ENCODE measurements around the gene PRKCG.

The PRKCG gene

GRCh38 chr19:53864308-53864836, 17.6 kb upstream of the PRKCG start:
- TF ChIP-seq REST (IDR thresholded peaks at IDR 0.05; ENCODE audit: low read depth): no peak
- TF ChIP-seq YY1 (IDR thresholded peaks at IDR 0.05; ENCODE audit: low read depth): no peak
- TF ChIP-seq EGR1 (IDR thresholded peaks at IDR 0.05): no peak
- TF ChIP-seq TEAD4 (IDR thresholded peaks at IDR 0.05): no peak
- TF ChIP-seq FOXM1 (IDR thresholded peaks at IDR 0.05; ENCODE audit: borderline replicate concordance, low read depth): no peak
- no peak for TF ChIP-seq TAF1 (IDR thresholded peaks at IDR 0.05; ENCODE audit: low read depth)
- TF ChIP-seq CREB1 (IDR thresholded peaks at IDR 0.05; ENCODE audit: low read depth): no peak
- no peak for TF ChIP-seq CEBPB (IDR thresholded peaks at IDR 0.05)
- no peak for TF ChIP-seq EP300 (IDR thresholded peaks at IDR 0.05; ENCODE audit: borderline replicate concordance)
- no peak for TF ChIP-seq TCF12 (IDR thresholded peaks at IDR 0.05; ENCODE audit: low read depth)
- no peak for TF ChIP-seq RAD21 (IDR thresholded peaks at IDR 0.05; ENCODE audit: low read depth)
- TF ChIP-seq NFIC (IDR thresholded peaks at IDR 0.05): no peak

GRCh38 chr19:53865523-53865917, 16.5 kb upstream of the PRKCG start:
- TF ChIP-seq EGR1 (IDR thresholded peaks at IDR 0.05): no peak
- no peak for TF ChIP-seq FOXM1 (IDR thresholded peaks at IDR 0.05; ENCODE audit: borderline replicate concordance, low read depth)
- TF ChIP-seq TEAD4 (IDR thresholded peaks at IDR 0.05): no peak
- no peak for TF ChIP-seq CEBPB (IDR thresholded peaks at IDR 0.05)
- no peak for TF ChIP-seq TCF12 (IDR thresholded peaks at IDR 0.05; ENCODE audit: low read depth)
- no peak for TF ChIP-seq EP300 (IDR thresholded peaks at IDR 0.05; ENCODE audit: borderline replicate concordance)
- TF ChIP-seq USF1 (IDR thresholded peaks at IDR 0.05): no peak
- no peak for TF ChIP-seq CREB1 (IDR thresholded peaks at IDR 0.05; ENCODE audit: low read depth)

GRCh38 chr19:53865918-53866864, 15.8 kb upstream of the PRKCG start:
- no peak for TF ChIP-seq EP300 (IDR thresholded peaks at IDR 0.05; ENCODE audit: borderline replicate concordance)

- TF ChIP-seq EGR1 (IDR thresholded peaks at IDR 0.05) (no peak), FOXM1 (IDR thresholded peaks at IDR 0.05; ENCODE audit: borderline replicate concordance, low read depth) (no peak), MAX (IDR thresholded peaks at IDR 0.05) (no peak), CREB1 (IDR thresholded peaks at IDR 0.05; ENCODE audit: low read depth) (no peak), ZBTB7A (IDR thresholded peaks at IDR 0.05; ENCODE audit: low read depth) (no peak), RAD21 (IDR thresholded peaks at IDR 0.05; ENCODE audit: low read depth) (no peak), TCF12 (IDR thresholded peaks at IDR 0.05; ENCODE audit: low read depth) (no peak), EP300 (IDR thresholded peaks at IDR 0.05; ENCODE audit: borderline replicate concordance) (no peak), NFIC (IDR thresholded peaks at IDR 0.05) (no peak)
Measured at GRCh38 chr19:53866865-53867224, 15.2 kb upstream of the PRKCG start.

GRCh38 chr19:53867225-53868090, 14.5 kb upstream of the PRKCG start, which contains the start of gene MYADM:
TSS of gene MYADM (plus strand) at chr19:53867883. CDS start at chr19:53873530, 5,647 bp downstream.
- TF ChIP-seq RAD21 (IDR thresholded peaks at IDR 0.05; ENCODE audit: low read depth): no peak
- TF ChIP-seq MAX (IDR thresholded peaks at IDR 0.05): peak; percentile 53
- TF ChIP-seq EP300 (IDR thresholded peaks at IDR 0.05; ENCODE audit: borderline replicate concordance): 0 out of 2 replicates have a peak, but pooled peaks have one; percentile 4

- TF ChIP-seq ZBTB7A (IDR thresholded peaks at IDR 0.05; ENCODE audit: low read depth) (peak; percentile 67; the same call in 1 of the 2 replicates), FOXM1 (IDR thresholded peaks at IDR 0.05; ENCODE audit: borderline replicate concordance, low read depth) (no peak), MAX (IDR thresholded peaks at IDR 0.05) (no peak)
Measured at GRCh38 chr19:53868091-53868891, 13.7 kb upstream of the PRKCG start.

Data from Ishikawa (cell line).